A549 (cell line): ENCODE data around the gene DTWD1. TPM values are rescaled to one million over a fixed set of nuclear protein-coding genes. Genes with fewer than 3 reads are reported as not detected.
"Not testable (repeated sequence)": the region's sequence is repeated elsewhere in the genome, so short reads cannot be mapped to it uniquely, and the experiment has no call there.

Source experiments
- ATAC-seq, 2 experiments: fragments of 200-7000 bp in 1 of 2; fragments of >200 bp in 1 of 2; cut with Nextera tagmentation in 1 of 2; cut with Tn5 transposase in 1 of 2; 3 replicates each; pipeline versions ENCODE4 v1.8.0 to v1.9.1; 2018 to 2020; ENCODE audit warnings: mild to moderate bottlenecking in 1 of 2, moderate library complexity in 1 of 2
- CTCF ChIA-PET: fragments of 300-600 bp; sonication (Branson Sonifier 250); formaldehyde crosslinking; extraction: SDS; loops from one replicate; lab custom pipeline; 2021; ENCODE audit warnings: antibody characterized with exemption, inconsistent platforms; lab: Yijun Ruan, JAX
- POLR2A ChIA-PET: fragments of 350-600 bp; formaldehyde crosslinking; extraction: SDS; loops from one replicate; lab custom pipeline; 2021; ENCODE audit warnings: antibody characterized with exemption, inconsistent platforms; lab: Yijun Ruan, JAX
- DNase-seq, 2 experiments: peaks; one replicate each; pipeline versions ENCODE4 v3.0.0 to v3.0.0-alpha.2; 2011 to 2016; ENCODE audit warnings: low read depth in 1 of 2, low spot score in 1 of 2
- FAIRE-seq: peaks from 2 replicates; lab custom pipeline; 2011; peaks lifted over from hg19 to GRCh38; lab: Jason Lieb, UNC
- H3K27ac ChIP-seq, 2 experiments: fragments of >200 bp; sonication (Bioruptor Twin); formaldehyde crosslinking; 3 replicates each; pipeline ENCODE4 v1.5.1; 2016 to 2017
- H3K4me1 ChIP-seq: fragments of >200 bp; sonication (Bioruptor Twin); formaldehyde crosslinking; 3 replicates; pipeline ENCODE4 v1.6.1; 2016
- H3K4me2 ChIP-seq: fragments of >200 bp; sonication (Bioruptor Twin); formaldehyde crosslinking; 3 replicates; pipeline ENCODE4 v1.6.1; 2016
- H3K4me3 ChIP-seq: fragments of >200 bp; sonication (Bioruptor Twin); formaldehyde crosslinking; 3 replicates; pipeline ENCODE4 v1.5.1; 2016
- H3K9me3 ChIP-seq: fragments of >200 bp; sonication (Bioruptor Twin); formaldehyde crosslinking; 3 replicates; pipeline ENCODE4 v1.6.1; 2016
- BHLHE40 ChIP-seq: IDR thresholded peaks from 2 replicates; pipeline ENCODE4 v1.6.1; 2012; ENCODE audit warnings: low read depth, low read length, inconsistent platforms
- CBX2 ChIP-seq: fragments of 200-600 bp; sonication (generic); IDR thresholded peaks from 2 replicates; pipeline ENCODE4 v1.6.1; 2016; ENCODE audit warnings: low read depth, mild to moderate bottlenecking, borderline replicate concordance
- CBX8 ChIP-seq: fragments of 200-600 bp; sonication (generic); IDR thresholded peaks from 2 replicates; pipeline ENCODE4 v1.6.1; 2016
- CEBPB ChIP-seq, 2 experiments: fragments of >200 bp in 1 of 2; sonication (Bioruptor Twin) in 1 of 2; formaldehyde crosslinking in 1 of 2; IDR thresholded peaks; 2 replicates each; pipeline ENCODE4 v1.6.1; 2012 to 2016
- EHF ChIP-seq: fragments of 250-450 bp; sonication (Bioruptor Pico); IDR thresholded peaks from 2 replicates; pipeline ENCODE4 v1.5.0; 2020; ENCODE audit warnings: mild to moderate bottlenecking
- EHMT2 ChIP-seq: fragments of 200-600 bp; sonication (generic); IDR thresholded peaks from 2 replicates; pipeline ENCODE4 v1.6.1; 2016; ENCODE audit warnings: antibody characterized with exemption, low read depth, mild to moderate bottlenecking, moderate library complexity
- EP300 ChIP-seq, 2 experiments: fragments of >200 bp; sonication (Bioruptor Twin); formaldehyde crosslinking; IDR thresholded peaks; 2 replicates in 1 of 2; 3 replicates in 1 of 2; pipeline ENCODE4 v1.6.1; 2016 to 2017
- ESRRA ChIP-seq: fragments of 150-350 bp; IDR thresholded peaks from 2 replicates; pipeline ENCODE4 v1.6.1; 2014; ENCODE audit warnings: mild to moderate bottlenecking, low read length, borderline replicate concordance
- FOSB ChIP-seq: fragments of 250-450 bp; sonication (Bioruptor Pico); IDR thresholded peaks from 2 replicates; pipeline ENCODE4 v1.5.0; 2020; ENCODE audit warnings: mild to moderate bottlenecking, moderate library complexity
- FOSL2 ChIP-seq, 2 experiments: fragments of 450-650 bp in 1 of 2; fragments of >200 bp in 1 of 2; sonication (Bioruptor Twin) in 1 of 2; formaldehyde crosslinking; IDR thresholded peaks; 2 replicates each; pipeline versions ENCODE4 v1.5.0 to v1.6.1; 2016 to 2020; ENCODE audit warnings: mild to moderate bottlenecking in 1 of 2, moderate library complexity in 1 of 2
- FOXS1 ChIP-seq: fragments of 250-450 bp; sonication (Bioruptor Pico); IDR thresholded peaks from 2 replicates; pipeline ENCODE4 v1.5.0; 2020; ENCODE audit warnings: mild to moderate bottlenecking, moderate library complexity
- HDAC2 ChIP-seq: fragments of 200-600 bp; sonication (generic); IDR thresholded peaks from 2 replicates; pipeline ENCODE4 v1.6.1; 2016
- HEYL ChIP-seq: fragments of 250-450 bp; sonication (Bioruptor Pico); IDR thresholded peaks from 2 replicates; pipeline ENCODE4 v1.8.0; 2021; ENCODE audit warnings: mild to moderate bottlenecking, moderate library complexity
- HOXA7 ChIP-seq: fragments of 250-450 bp; sonication (Bioruptor Pico); IDR thresholded peaks from 2 replicates; pipeline ENCODE4 v1.5.0; 2020; ENCODE audit warnings: mild to moderate bottlenecking, moderate library complexity
- JUNB ChIP-seq: fragments of >200 bp; sonication (Bioruptor Twin); formaldehyde crosslinking; IDR thresholded peaks from 2 replicates; pipeline ENCODE4 v1.6.1; 2016
- KDM1A ChIP-seq: fragments of 200-600 bp; sonication (generic); IDR thresholded peaks from 2 replicates; pipeline ENCODE4 v1.6.1; 2016; ENCODE audit warnings: low read depth, mild to moderate bottlenecking
- KDM5A ChIP-seq: fragments of 200-600 bp; sonication (generic); IDR thresholded peaks from 2 replicates; pipeline ENCODE4 v1.6.1; 2016; ENCODE audit warnings: antibody characterized with exemption, mild to moderate bottlenecking
- NPAS2 ChIP-seq: fragments of 250-450 bp; sonication (Bioruptor Pico); IDR thresholded peaks from 2 replicates; pipeline ENCODE4 v1.8.0; 2022; ENCODE audit warnings: mild to moderate bottlenecking, moderate library complexity, borderline replicate concordance
- POLR2AphosphoS2 ChIP-seq: conservative IDR thresholded peaks from 2 replicates; pipeline ENCODE4 v1.6.1; 2012; ENCODE audit warnings: low read length, improper control_type of control experiment, inconsistent platforms
- RFX5 ChIP-seq: fragments of 450-650 bp; IDR thresholded peaks from 2 replicates; pipeline ENCODE4 v1.7.1; 2014; ENCODE audit warnings: antibody characterized with exemption, mild to moderate bottlenecking, moderate library complexity
- RNF2 ChIP-seq: fragments of 200-600 bp; sonication (generic); IDR thresholded peaks from 2 replicates; pipeline ENCODE4 v1.6.1; 2016; ENCODE audit warnings: low read depth, mild to moderate bottlenecking, antibody characterized with exemption, moderate library complexity, borderline replicate concordance
- TFCP2L1 ChIP-seq: fragments of 250-450 bp; sonication (Bioruptor Pico); IDR thresholded peaks from 2 replicates; pipeline ENCODE4 v1.5.0; 2021; ENCODE audit warnings: mild to moderate bottlenecking
- ZNF302 ChIP-seq: fragments of 250-450 bp; sonication (Bioruptor Pico); IDR thresholded peaks from 2 replicates; pipeline ENCODE4 v1.9.0; 2021; ENCODE audit warnings: inconsistent platforms, mild to moderate bottlenecking, moderate library complexity
- ZSCAN20 ChIP-seq: fragments of 250-450 bp; sonication (Bioruptor Pico); IDR thresholded peaks from 2 replicates; pipeline ENCODE4 v1.8.0; 2022; ENCODE audit warnings: mild to moderate bottlenecking, moderate library complexity
- WGBS: methylation state at CpG from one replicate; pipeline ENCODE4 v1.1.6; 2017; ENCODE audit errors: missing lambda C conversion rate; 5-methylcytosine and 5-hydroxymethylcytosine counted together
- polyA plus RNA-seq, 4 experiments: library from polyadenylated mRNA; depleted of rRNA in 3 of 4; stranded (reverse); fragments of >200 nt; fragmentation: RNase III in 1 of 4; extraction: RNeasy Plus Mini Kit Qiagen cat#74134 plus additional on column Dnase treatment in 1 of 4; gene quantifications; 2 replicates in 3 of 4; 3 replicates in 1 of 4; pipeline ENCODE4 v1.2.3, GENCODE V29; 2011 to 2017
- TF ChIP-seq, protein P1 (sequence below): fragments of 450-650 bp; IDR thresholded peaks from 2 replicates; pipeline ENCODE4 v1.6.1; 2014; ENCODE audit warnings: antibody characterized with exemption
- TF ChIP-seq, protein P2 (sequence below): fragments of 250-450 bp; sonication (Bioruptor Pico); IDR thresholded peaks from 2 replicates; pipeline ENCODE4 v1.5.0; 2021; ENCODE audit warnings: mild to moderate bottlenecking, moderate library complexity, borderline replicate concordance

Gene DTWD1
- polyA plus RNA-seq, 2 of the 4 experiments (the other 2 are of a cell fraction): 17.3 to 24.3 TPM

DNA sequence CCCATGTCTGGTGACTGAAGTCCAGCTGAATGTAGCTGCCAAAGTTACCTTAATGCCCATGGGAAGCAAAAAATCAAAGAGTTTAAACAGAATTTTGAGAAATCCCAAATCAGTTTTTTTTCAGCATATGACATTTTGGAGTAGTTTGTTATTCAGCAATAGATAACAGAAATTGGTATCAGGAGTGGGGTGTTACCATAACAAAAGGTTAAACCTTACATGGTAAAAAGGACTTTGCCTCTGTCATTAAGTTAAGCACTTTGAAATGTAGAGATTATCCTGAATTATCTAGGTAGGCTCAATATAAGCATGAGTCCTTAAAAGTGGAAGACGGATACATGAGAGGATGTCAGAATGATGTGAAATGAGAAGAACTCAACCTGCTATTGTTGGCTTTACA lies 32.1 kb downstream of the DTWD1 start:
- no peak overlapping the region for H3K27ac ChIP-seq
- no peak for TF ChIP-seq EP300 (IDR thresholded peaks at IDR 0.05)
- TF ChIP-seq TFCP2L1: no peak
- TF ChIP-seq FOXS1 (CRISPR knock-in tag): no peak
- peaks cover 14% of the 10 kb centered on the region for H3K9me3 ChIP-seq
- POLR2A ChIA-PET: no interaction called here
- ATAC-seq (no peak), DNase-seq (no peak), FAIRE-seq (no peak)
- WGBS: 89% methylated on average over 1 of the region's 1 CpG
- CTCF ChIA-PET: interaction anchor here (1.0 kb wide), 1 partner anchor 9 kb away, joined by 3 read pairs; no protein-coding TSS in a partner anchor
- H3K4me2 ChIP-seq: no peak overlapping the region
- no peak overlapping the region for H3K4me3 ChIP-seq
- H3K4me1 ChIP-seq: no peaks in the 10 kb centered on the region

DNA sequence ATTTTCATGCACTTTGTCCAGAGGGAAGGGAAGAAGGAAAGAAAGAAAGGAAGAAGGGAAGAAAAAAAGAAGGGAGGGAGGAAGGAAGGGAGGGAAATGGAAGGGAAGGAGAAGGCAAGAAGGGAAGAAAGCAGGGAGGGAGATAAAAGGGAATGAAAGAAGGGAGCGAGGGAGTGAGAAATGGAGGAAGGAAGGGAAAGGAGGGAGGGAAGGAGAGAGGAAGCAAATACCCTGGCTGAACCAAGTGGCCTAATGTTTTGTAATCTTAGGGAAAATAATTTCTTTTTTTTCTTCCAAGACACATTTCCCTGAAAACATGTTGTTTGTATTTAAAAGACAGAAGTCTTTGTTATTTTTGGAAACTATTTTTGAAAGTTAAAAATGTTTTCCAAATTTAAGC lies 35.9 kb downstream of the DTWD1 start:
- H3K4me2 ChIP-seq: no peak overlapping the region
- 86% methylated on average over 1 of the region's 1 CpG for WGBS
- POLR2A ChIA-PET: no interaction called here
- TF ChIP-seq NPAS2 (CRISPR knock-in tag) (no peak), HDAC2 (no peak), ZSCAN20 (no peak), FOSB (CRISPR knock-in tag) (no peak), EP300 (IDR thresholded peaks at IDR 0.05) (no peak), CBX2 (no peak), FOSL2 (IDR thresholded peaks at IDR 0.05) (no peak), FOSL2 (CRISPR knock-in tag; IDR thresholded peaks at IDR 0.05) (no peak), JUNB (no peak), HOXA7 (CRISPR knock-in tag) (no peak), CEBPB (IDR thresholded peaks at IDR 0.05) (no peak), CBX8 (no peak), ZNF302 (CRISPR knock-in tag) (no peak), RFX5 (no peak), KDM1A (no peak), EHF (CRISPR knock-in tag) (no peak)
- TF ChIP-seq, protein P1, sequence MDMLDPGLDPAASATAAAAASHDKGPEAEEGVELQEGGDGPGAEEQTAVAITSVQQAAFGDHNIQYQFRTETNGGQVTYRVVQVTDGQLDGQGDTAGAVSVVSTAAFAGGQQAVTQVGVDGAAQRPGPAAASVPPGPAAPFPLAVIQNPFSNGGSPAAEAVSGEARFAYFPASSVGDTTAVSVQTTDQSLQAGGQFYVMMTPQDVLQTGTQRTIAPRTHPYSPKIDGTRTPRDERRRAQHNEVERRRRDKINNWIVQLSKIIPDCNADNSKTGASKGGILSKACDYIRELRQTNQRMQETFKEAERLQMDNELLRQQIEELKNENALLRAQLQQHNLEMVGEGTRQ: no peak
- TF ChIP-seq, all 56 proteins: peak for 0
- Histone ChIP-seq H3K4me1 (no peaks in the 10 kb centered on the region), H3K9me3 (peaks cover 14% of the 10 kb centered on the region; the same call in 2 of the 3 replicates), H3K27ac (no peak overlapping the region), H3K4me3 (no peak overlapping the region)
- ATAC-seq (no peak), DNase-seq (no peak), FAIRE-seq (no peak)
- CTCF ChIA-PET: interaction anchor here (0.6 kb wide), 1 partner anchor 18 kb away, joined by 3 read pairs; no protein-coding TSS in a partner anchor

DNA sequence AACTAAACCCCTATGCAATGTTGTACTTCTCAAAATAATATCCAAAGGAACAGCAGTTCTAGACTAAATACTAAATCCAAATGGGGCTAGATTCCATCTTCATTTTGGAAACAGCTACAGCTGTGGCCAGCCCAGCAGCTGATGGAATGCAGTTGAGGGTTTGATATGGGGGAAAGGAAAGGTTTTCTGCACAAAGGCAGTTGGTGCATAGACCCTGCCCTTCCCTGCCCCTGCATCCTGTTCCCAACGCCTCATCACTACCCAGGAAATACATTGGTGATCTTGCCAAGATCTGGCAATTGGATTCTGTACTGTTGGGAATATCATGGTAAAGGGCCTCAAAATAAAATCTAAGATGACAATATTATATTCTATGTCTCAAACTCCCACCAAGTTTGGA lies 43.9 kb downstream of the DTWD1 start:
- CTCF ChIA-PET: no interaction called here
- TF ChIP-seq, protein P2, sequence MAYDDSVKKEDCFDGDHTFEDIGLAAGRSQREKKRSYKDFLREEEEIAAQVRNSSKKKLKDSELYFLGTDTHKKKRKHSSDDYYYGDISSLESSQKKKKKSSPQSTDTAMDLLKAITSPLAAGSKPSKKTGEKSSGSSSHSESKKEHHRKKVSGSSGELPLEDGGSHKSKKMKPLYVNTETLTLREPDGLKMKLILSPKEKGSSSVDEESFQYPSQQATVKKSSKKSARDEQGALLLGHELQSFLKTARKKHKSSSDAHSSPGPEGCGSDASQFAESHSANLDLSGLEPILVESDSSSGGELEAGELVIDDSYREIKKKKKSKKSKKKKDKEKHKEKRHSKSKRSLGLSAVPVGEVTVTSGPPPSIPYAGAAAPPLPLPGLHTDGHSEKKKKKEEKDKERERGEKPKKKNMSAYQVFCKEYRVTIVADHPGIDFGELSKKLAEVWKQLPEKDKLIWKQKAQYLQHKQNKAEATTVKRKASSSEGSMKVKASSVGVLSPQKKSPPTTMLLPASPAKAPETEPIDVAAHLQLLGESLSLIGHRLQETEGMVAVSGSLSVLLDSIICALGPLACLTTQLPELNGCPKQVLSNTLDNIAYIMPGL: no peak
- TF ChIP-seq KDM5A (no peak), FOSB (CRISPR knock-in tag) (no peak), CBX8 (no peak), BHLHE40 (no peak), EHMT2 (no peak), RNF2 (no peak), NPAS2 (CRISPR knock-in tag) (no peak), EP300 (IDR thresholded peaks at IDR 0.05) (no peak), HEYL (CRISPR knock-in tag) (no peak), ZSCAN20 (no peak), RFX5 (no peak), POLR2AphosphoS2 (no peak), ESRRA (no peak)
- TF ChIP-seq, protein P1: no peak
- no peaks in the 10 kb centered on the region for H3K9me3 ChIP-seq
- no peak for DNase-seq
- H3K4me3 ChIP-seq: no peak overlapping the region
- FAIRE-seq: no peak
- no peak for ATAC-seq
- 58% methylated on average over 1 of the region's 1 CpG for WGBS
- no peak overlapping the region for H3K4me2 ChIP-seq
- H3K4me1 ChIP-seq: no peaks in the 10 kb centered on the region
- H3K27ac ChIP-seq: no peak overlapping the region
- POLR2A ChIA-PET: no interaction called here

DNA sequence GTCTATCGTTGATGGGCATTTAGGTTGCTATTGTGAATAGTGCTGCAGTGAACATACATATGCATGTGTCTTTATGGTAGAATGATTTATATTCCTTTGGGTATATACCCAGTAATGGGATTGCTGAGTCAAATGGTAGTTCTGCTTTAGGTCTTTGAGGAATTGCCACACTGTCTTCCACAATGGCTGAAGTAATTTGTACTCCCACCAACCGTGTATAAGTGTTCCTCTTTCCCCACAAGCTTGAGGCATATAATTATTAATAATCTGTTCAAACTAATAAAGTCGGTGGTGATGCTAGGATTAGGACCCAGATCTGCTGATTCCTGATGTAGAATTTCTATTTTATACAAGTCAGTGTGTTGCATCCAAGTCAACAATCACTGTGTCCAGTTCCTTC lies 45.6 kb downstream of the DTWD1 start:
- CTCF ChIA-PET, FAIRE-seq, DNase-seq, H3K9me3 ChIP-seq, H3K4me2 ChIP-seq, ATAC-seq, H3K4me3 ChIP-seq, POLR2A ChIA-PET, H3K27ac ChIP-seq, H3K4me1 ChIP-seq: not testable (repeated sequence)
- WGBS: 40% methylated on average over 3 of the region's 3 CpGs
